Type B pancreatic cell (in vitro differentiated cells): Measurements from ENCODE around the gene CIT. TPM values are rescaled to one million over a fixed set of nuclear protein-coding genes. Genes with fewer than 3 reads are reported as not detected.

Experiments used
- DNase-seq: peaks from one replicate; pipeline ENCODE4 v3.0.0; 2021; ENCODE audit warnings: mixed read lengths; ENCODE audit not compliant: unreplicated experiment; ENCODE audit errors: extremely low spot score
- H3K27ac Mint-ChIP-seq: 2 replicates; pipeline ENCODE4 v1.8.0; 2021; ENCODE audit warnings: mild to moderate bottlenecking, mixed read lengths
- H3K27me3 Mint-ChIP-seq: 2 replicates; pipeline ENCODE4 v1.8.0; 2021; ENCODE audit warnings: mixed read lengths
- H3K36me3 Mint-ChIP-seq: 2 replicates; pipeline ENCODE4 v1.8.0; 2021; ENCODE audit warnings: mixed read lengths
- H3K4me1 Mint-ChIP-seq: one replicate; pipeline ENCODE4 v1.8.0; 2021; ENCODE audit warnings: mixed read lengths; ENCODE audit not compliant: unreplicated experiment
- H3K4me3 Mint-ChIP-seq: 2 replicates; pipeline ENCODE4 v1.8.0; 2021; ENCODE audit warnings: mild to moderate bottlenecking, mixed read lengths
- H3K9me3 Mint-ChIP-seq: 2 replicates; pipeline ENCODE4 v1.8.0; 2021; ENCODE audit warnings: mixed read lengths
- total RNA-seq: library from RNA; stranded (reverse); gene quantifications from 2 replicates; pipeline ENCODE4 v1.2.1, GENCODE V29; 2021; ENCODE audit warnings: low replicate concordance
- TF ChIP-seq, protein P1 (sequence below): fragments of 200-600 bp; sonication (generic); conservative IDR thresholded peaks from 2 replicates; pipeline ENCODE4 v1.5.0; 2021; ENCODE audit warnings: antibody characterized with exemption, mild to moderate bottlenecking

CIT gene
- total RNA-seq, 1 donor from 2014 or later, result 50.9 TPM

DNA sequence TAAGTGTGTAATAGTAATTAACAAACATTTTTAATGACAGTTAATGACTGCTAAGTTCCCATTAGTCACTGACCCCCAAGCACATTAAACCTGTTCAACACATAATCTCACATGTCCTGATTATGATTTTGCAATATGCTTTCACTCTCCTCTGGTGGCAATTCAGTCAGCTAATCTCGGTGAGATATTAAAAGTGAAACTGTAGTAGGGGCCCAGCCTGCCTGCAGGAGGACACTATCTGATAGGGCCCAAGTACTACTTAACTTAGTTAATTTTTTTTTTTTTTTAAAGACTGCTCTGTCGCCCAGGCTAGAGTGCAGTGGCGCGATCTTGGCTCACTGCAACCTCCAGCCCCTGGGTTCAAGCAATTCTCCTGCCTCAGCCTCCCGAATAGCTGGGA is 48.8 kb downstream of the CIT start:
- Mint-ChIP-seq H3K4me3 (no peak overlapping the region), H3K27me3 (no peaks in the 10 kb centered on the region), H3K4me1 (no peaks in the 10 kb centered on the region), H3K27ac (no peak overlapping the region), H3K36me3 (peaks cover 22% of the 10 kb centered on the region), H3K9me3 (no peaks in the 10 kb centered on the region)
- DNase-seq, result no peak
- TF ChIP-seq, protein P1, sequence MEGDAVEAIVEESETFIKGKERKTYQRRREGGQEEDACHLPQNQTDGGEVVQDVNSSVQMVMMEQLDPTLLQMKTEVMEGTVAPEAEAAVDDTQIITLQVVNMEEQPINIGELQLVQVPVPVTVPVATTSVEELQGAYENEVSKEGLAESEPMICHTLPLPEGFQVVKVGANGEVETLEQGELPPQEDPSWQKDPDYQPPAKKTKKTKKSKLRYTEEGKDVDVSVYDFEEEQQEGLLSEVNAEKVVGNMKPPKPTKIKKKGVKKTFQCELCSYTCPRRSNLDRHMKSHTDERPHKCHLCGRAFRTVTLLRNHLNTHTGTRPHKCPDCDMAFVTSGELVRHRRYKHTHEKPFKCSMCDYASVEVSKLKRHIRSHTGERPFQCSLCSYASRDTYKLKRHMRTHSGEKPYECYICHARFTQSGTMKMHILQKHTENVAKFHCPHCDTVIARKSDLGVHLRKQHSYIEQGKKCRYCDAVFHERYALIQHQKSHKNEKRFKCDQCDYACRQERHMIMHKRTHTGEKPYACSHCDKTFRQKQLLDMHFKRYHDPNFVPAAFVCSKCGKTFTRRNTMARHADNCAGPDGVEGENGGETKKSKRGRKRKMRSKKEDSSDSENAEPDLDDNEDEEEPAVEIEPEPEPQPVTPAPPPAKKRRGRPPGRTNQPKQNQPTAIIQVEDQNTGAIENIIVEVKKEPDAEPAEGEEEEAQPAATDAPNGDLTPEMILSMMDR, result no peak

DNA sequence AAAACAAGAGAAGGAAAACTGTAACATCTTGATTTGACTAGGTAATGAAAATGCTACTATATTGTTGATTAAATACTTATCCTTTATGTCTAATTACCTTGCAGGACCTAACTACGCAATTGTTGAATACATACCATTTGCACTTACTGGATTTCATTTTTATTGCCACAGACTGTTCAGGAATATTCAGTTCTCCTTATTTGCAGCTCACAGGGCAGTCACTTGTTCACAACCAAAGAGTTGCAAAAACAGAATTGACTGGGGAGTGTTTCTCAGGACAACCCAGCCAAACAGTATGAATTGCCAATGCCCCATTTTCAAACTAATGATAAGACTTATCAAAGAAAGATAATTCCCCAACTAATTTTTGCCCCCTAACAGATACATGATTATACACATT is 49.4 kb downstream of the CIT start:
- TF ChIP-seq, protein P1, result no peak
- Mint-ChIP-seq H3K9me3 (no peaks in the 10 kb centered on the region), H3K27ac (no peak overlapping the region)

DNA sequence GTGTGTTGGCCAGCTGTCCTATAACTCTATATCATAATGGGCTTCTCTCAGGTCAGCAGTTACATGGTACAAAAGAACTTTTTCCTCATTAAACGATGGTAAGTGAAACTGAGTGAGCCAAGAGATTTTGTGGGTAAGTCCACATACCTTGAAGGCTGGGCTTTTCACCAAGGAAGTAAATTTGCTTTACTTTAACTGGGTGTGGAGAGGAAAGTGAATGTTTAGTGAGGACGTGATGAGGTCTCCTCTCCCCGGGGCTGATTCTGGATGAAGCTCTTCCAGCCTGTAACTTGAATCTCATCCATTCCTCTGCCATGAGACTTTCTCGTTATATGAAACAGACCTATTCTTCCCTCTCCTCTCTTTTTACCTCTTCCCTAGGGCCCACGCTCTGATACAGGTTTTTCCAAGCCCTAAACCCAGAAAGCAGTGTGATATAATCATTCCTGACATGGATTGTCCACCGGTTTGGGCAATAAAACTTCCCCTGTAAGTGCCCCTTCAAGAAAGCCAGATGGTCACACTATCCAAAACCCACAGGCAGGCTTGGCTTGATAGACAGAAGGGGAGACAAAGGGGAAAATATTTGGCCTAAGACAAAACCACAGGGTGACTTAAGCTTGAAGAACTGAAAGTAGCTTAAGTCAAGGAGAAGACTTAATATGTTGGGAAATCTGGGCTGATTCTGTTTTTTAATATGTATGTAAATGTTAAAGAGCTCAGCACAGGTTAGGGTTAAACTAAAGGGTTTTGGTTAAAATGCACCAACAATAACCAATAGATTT is 50.3 kb downstream of the CIT start:
- no peak overlapping the region for H3K27ac Mint-ChIP-seq
- no peaks in the 10 kb centered on the region for H3K27me3 Mint-ChIP-seq
- H3K9me3 Mint-ChIP-seq, result no peaks in the 10 kb centered on the region
- peaks cover 22% of the 10 kb centered on the region for H3K36me3 Mint-ChIP-seq
- no peaks in the 10 kb centered on the region for H3K4me1 Mint-ChIP-seq
- no peak for DNase-seq
- no peak overlapping the region for H3K4me3 Mint-ChIP-seq
- TF ChIP-seq, protein P1, result no peak

More for the DNA sequence above, 49.4 kb downstream of the CIT start:
- H3K27me3 Mint-ChIP-seq, result no peaks in the 10 kb centered on the region
- H3K4me1 Mint-ChIP-seq, result no peaks in the 10 kb centered on the region
- H3K4me3 Mint-ChIP-seq, result no peak overlapping the region
- peaks cover 19% of the 10 kb centered on the region for H3K36me3 Mint-ChIP-seq
- no peak for DNase-seq

DNA sequence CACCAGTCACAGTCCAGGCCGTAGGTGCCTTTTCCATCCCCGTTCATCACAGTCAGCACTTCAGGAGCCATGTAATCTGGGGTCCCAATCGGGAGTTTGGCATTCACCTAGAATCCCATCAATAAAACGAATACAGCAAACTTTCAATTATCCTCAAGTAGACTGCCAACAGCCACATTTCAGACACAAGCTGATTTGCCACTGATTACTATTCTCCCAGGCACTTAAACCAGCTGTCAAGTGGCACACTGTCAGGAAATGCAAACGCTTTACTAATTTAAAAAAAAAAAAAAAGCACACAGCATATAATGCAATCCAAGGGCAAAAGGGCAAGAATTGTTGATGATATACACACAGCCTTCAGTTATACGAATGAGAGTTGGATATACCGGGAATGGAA is 51.9 kb downstream of the CIT start:
- H3K27ac Mint-ChIP-seq, result no peak overlapping the region
- DNase-seq, result no peak
- no peak overlapping the region for H3K4me3 Mint-ChIP-seq
- H3K4me1 Mint-ChIP-seq, result no peaks in the 10 kb centered on the region
- TF ChIP-seq, protein P1, result no peak
- H3K9me3 Mint-ChIP-seq, result no peaks in the 10 kb centered on the region
- H3K27me3 Mint-ChIP-seq, result no peaks in the 10 kb centered on the region
- H3K36me3 Mint-ChIP-seq, result peaks cover 23% of the 10 kb centered on the region

DNA sequence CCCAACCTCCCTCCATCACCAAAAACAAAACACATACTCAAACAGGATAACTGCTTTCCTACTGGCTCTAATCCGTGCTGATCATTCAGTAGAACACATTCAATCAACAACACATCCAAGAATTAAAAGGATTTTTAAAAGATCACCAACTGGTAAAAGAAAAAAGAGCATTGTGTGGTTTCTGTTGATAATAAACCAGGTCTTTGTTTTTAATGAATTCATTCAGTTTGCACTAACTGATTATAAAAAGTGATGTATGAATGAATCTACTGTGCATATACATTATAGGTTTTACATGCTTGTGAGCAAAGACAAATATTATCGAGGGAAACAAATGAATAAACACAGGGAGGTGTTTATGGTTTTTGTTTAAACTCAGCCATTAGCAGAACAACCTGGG is 55.1 kb downstream of the CIT start:
- Mint-ChIP-seq H3K36me3 (peaks cover 17% of the 10 kb centered on the region), H3K9me3 (no peaks in the 10 kb centered on the region), H3K4me1 (peaks cover 9% of the 10 kb centered on the region), H3K27me3 (no peaks in the 10 kb centered on the region), H3K27ac (no peak overlapping the region), H3K4me3 (no peak overlapping the region)
- TF ChIP-seq, protein P1, result no peak
- no peak for DNase-seq
